Pericardium fibroblast (primary cell): ENCODE data around the gene SLC25A13. TPM values are rescaled to one million over a fixed set of nuclear protein-coding genes. Genes with fewer than 3 reads are reported as not detected.

Experiments used
- total RNA-seq: library from RNA; depleted of rRNA; stranded (reverse); fragments of >200 nt; gene quantifications from 2 replicates; pipeline ENCODE4 v1.2.3, GENCODE V29; 2015

The SLC25A13 gene, protein sequence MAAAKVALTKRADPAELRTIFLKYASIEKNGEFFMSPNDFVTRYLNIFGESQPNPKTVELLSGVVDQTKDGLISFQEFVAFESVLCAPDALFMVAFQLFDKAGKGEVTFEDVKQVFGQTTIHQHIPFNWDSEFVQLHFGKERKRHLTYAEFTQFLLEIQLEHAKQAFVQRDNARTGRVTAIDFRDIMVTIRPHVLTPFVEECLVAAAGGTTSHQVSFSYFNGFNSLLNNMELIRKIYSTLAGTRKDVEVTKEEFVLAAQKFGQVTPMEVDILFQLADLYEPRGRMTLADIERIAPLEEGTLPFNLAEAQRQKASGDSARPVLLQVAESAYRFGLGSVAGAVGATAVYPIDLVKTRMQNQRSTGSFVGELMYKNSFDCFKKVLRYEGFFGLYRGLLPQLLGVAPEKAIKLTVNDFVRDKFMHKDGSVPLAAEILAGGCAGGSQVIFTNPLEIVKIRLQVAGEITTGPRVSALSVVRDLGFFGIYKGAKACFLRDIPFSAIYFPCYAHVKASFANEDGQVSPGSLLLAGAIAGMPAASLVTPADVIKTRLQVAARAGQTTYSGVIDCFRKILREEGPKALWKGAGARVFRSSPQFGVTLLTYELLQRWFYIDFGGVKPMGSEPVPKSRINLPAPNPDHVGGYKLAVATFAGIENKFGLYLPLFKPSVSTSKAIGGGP
- 10.3 and 19.5 TPM in 2 replicates for total RNA-seq

DNA sequence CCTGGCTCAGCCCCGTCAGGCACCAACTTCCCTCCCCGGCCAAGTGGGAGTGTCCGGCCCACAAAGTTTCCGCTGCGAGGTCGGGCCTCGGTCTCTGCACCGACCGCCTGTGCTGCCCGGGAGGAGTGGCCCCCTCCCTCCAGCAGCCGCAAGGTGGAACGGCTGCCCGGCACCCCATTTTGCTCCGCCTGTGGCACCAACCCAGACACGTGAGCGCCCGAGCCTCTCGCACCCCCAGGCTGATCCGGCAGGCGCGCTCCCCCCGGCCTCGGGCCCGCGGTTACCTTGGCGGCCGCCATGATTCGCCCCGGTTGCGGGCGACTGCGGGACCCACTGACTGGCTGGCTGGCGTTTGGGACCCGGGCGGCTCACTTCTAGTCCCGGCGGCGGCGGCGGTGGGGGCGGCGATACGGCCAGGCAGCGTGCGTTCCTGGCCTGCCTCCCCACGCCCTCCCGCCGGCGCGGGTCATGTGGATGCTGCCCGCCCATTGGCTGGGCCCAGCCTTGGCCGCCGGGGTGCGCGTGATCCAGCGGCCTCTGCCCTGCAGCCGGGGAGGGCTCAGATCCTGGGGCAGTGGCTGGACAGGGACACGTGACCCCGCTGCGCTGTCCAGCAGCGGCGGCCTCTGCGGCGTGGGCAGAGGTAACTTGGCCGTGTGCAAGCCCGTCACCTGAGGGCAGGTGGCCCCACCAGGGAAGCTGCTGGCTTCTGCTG is at the start of gene SLC25A13:
SLC25A13 (minus strand) TSS at position 441 of the 715 bp plus-strand sequence; CDS start at position 299, 142 bp downstream.

